Measurements from ENCODE around the gene CHD6. TPM values are rescaled to one million over a fixed set of nuclear protein-coding genes. Genes with fewer than 3 reads are reported as not detected.

CHD6 gene
- total RNA-seq, 6 experiments from 2014 or later: 24.7 to 28.9 (median 27.1) TPM

DNA sequence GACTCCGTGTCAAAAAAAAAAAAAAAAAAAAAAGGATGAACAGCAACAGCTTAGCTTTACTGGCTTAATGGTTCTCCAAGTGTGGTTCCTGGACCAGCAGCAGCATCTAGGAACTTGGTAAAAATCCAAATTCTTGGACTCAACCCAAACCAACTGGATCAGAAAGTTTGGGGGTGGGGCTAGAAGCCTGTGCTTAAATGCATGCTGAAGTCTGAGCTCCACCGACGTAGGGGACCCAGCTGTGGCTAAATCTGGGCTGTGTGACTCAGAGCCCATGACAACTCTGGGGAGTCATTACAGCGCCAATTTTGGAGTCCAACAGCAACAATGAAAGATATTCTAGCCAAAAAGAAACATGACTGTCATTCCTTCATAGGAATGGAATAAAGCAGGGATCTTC, 13.6 kb upstream of the CHD6 start:
- DNase-seq: peak; percentile 66
- H3K9me3 Mint-ChIP-seq: no peaks in the 10 kb centered on the region
- H3K27ac Mint-ChIP-seq: peak overlapping the region; percentile 60

DNA sequence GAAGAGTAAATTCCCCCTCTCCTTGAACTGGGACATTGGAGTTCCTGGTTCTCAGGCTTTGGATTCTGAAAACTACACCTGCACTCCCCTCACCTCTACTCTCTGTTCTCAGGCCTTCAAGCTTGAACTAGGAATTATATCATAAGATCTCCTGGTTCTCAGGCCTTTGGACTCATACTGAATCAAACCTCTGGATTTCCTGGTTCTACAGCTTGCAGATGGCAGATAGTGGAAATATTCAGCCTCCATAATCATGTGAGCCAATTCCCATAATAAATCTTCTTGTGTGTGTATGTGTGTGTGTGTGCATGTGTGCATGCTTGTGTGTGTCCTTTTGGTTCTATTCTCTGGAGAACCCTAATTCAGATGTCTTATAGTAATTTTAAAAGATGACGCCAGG, 12.7 kb upstream of the CHD6 start:
- TF ChIP-seq CTCF (IDR thresholded peaks at IDR 0.05): no peak
- Mint-ChIP-seq H3K27me3 (ENCODE audit: insufficient read depth) (0 out of 2 replicates have a peak, but pooled peaks cover 2% of the 10 kb centered on the region), H3K4me1 (ENCODE audit: low read depth) (peaks cover 18% of the 10 kb centered on the region), H3K4me3 (no peak overlapping the region), H3K9me3 (no peaks in the 10 kb centered on the region), H3K27ac (no peak overlapping the region), H3K36me3 (ENCODE audit: low read depth) (no peaks in the 10 kb centered on the region)
- DNase-seq: no peak

More for the DNA sequence above, 13.6 kb upstream of the CHD6 start:
- Mint-ChIP-seq H3K36me3 (ENCODE audit: low read depth) (no peaks in the 10 kb centered on the region), H3K27me3 (ENCODE audit: insufficient read depth) (0 out of 2 replicates have a peak, but pooled peaks cover 2% of the 10 kb centered on the region), H3K4me1 (ENCODE audit: low read depth) (peaks cover 18% of the 10 kb centered on the region), H3K4me3 (peak overlapping the region; percentile 36; the same call in 1 of the 2 replicates)
- no peak for TF ChIP-seq CTCF (IDR thresholded peaks at IDR 0.05)

DNA sequence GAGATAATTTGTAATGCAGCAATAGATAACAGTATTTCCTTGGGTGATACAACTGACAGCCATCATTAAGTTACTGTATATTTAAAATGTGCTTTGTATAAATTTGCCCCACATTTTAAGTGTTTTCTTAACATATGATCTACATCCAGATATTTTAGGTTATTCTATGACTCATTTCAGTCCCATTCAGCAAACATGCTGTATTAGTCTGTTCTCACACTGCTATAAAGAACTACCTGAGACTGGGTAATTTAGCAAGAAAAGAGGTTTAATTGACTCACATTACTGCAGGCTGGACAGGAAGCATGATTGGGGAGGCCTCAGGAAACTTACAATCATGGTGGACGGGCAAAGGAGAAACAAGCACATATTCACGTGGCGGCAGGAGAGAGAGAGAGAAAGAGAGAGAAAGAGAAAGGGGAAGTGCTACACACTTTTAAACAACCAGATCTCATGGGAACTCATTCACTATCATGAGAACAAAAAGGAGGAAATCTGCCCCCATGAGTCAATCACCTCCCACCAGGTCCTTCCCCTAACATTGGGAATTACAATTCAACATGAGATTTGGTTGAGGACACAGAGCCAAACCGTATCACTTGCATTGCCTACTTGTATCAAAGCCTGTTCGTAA, 9.6 kb upstream of the CHD6 start:
- Mint-ChIP-seq H3K27ac (no peak overlapping the region), H3K4me1 (ENCODE audit: low read depth) (peaks cover 11% of the 10 kb centered on the region), H3K4me3 (no peak overlapping the region), H3K9me3 (no peaks in the 10 kb centered on the region), H3K36me3 (ENCODE audit: low read depth) (no peaks in the 10 kb centered on the region), H3K27me3 (ENCODE audit: insufficient read depth) (peaks cover 5% of the 10 kb centered on the region)
- TF ChIP-seq CTCF (IDR thresholded peaks at IDR 0.05): no peak
- DNase-seq: no peak

DNA sequence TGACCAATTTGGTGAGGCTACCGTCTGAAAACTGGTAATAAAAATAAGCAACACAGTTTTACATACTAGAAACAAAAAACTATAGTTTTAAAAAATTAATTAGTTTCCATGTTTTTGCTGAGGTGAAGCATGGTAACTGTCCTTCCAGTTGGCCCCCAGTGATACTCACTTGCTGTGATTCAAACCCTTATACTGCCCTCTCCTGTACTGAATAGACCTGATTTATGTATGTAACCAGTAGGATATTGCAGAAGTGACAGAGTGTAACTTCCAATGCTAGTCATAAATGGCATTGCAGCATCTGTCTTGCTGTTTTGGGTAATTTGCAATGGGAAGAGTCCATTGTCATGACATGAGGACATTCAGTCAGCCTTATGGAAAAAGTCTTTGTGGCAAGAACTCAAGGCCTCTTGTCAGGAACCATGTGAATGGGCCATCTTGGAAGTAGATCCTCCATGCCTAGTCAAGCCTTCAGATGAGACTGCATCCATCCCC, 8.9 kb upstream of the CHD6 start:
- H3K9me3 Mint-ChIP-seq: no peaks in the 10 kb centered on the region
- peaks cover 9% of the 10 kb centered on the region for H3K27me3 Mint-ChIP-seq (ENCODE audit: insufficient read depth)
- H3K4me1 Mint-ChIP-seq (ENCODE audit: low read depth): peaks cover 4% of the 10 kb centered on the region
- no peaks in the 10 kb centered on the region for H3K36me3 Mint-ChIP-seq (ENCODE audit: low read depth)
- no peak overlapping the region for H3K4me3 Mint-ChIP-seq
- TF ChIP-seq CTCF (IDR thresholded peaks at IDR 0.05): no peak
- H3K27ac Mint-ChIP-seq: no peak overlapping the region
- DNase-seq: no peak

DNA sequence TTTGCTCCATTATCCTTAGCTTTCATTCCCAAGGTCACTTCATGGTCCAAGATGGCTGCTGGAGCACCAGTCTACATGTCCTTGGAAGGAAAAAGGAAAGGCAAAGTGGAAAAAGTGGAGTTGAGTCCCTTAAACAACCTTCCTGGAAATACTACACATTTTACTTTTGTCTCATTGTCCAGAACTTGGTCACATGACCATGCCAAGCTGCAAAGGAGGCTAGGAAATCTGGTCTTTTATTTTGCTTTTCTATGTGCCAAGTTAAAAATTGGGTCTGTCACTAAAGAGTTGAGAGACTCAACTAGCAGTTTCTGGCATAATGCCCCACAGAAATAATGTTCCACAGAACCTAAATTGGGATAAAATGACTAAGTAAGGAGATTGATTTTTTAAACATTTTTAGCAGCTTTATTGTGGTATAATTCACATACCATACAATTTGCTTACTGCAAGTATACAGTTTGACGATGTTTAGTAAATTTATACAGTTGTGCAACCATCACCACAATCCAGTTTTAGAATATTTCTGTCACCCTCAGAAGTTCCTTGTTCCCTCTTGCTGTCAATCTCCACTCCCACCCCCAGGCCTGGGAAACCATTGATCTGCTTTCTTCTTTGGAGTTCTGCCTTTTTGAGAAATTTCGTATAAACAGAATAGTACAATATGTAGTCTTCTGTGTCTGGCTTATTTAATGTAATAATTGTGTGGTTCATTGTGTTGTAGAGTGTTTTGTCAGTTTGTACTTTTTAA, 5.6 kb upstream of the CHD6 start:
- no peak overlapping the region for H3K4me3 Mint-ChIP-seq
- no peak for DNase-seq
- no peaks in the 10 kb centered on the region for H3K9me3 Mint-ChIP-seq
- no peaks in the 10 kb centered on the region for H3K36me3 Mint-ChIP-seq (ENCODE audit: low read depth)
- H3K4me1 Mint-ChIP-seq (ENCODE audit: low read depth): peaks cover 12% of the 10 kb centered on the region
- peaks cover 11% of the 10 kb centered on the region for H3K27me3 Mint-ChIP-seq (ENCODE audit: insufficient read depth)
- no peak for TF ChIP-seq CTCF (IDR thresholded peaks at IDR 0.05)
- no peak overlapping the region for H3K27ac Mint-ChIP-seq

All from HFFc6 (cell line).